Spleen (tissue), 7 donors: Measurements from ENCODE around the gene LSM3.
"Not testable (repeated sequence)": the region's sequence is repeated elsewhere in the genome, so short reads cannot be mapped to it uniquely, and the experiment has no call there.

Source experiments
- POLR2A ChIP-seq, 3 donors: fragments of 450-650 bp; IDR thresholded peaks; one replicate each; pipeline ENCODE4 v1.5.1; 2017; ENCODE audit warnings: antibody characterized with exemption in 3 of 3, mild to moderate bottlenecking in 1 of 3
- TF ChIP-seq, protein P1 (sequence below), 11 experiments: fragments of 200-600 bp in 7 of 11; fragments of 450-650 bp in 4 of 11; sonication (generic) in 4 of 11; IDR thresholded peaks in 8 of 11; conservative IDR thresholded peaks in 3 of 11; 1 replicate in 7 of 11; 2 replicates in 4 of 11; pipeline versions ENCODE4 v1.4.0 to v1.8.0; 2016 to 2021; ENCODE audit warnings: antibody characterized with exemption in 11 of 11, inconsistent platforms in 4 of 11, mild to moderate bottlenecking in 1 of 11
- donor health status: DM: no; HTN: no; CAD: no; lungs with moderate emphysema.
- donor health status: DM: no; HTN: no; CAD: no.
- donor health status: DM: no; HTN: no; CAD: no.

DNA sequence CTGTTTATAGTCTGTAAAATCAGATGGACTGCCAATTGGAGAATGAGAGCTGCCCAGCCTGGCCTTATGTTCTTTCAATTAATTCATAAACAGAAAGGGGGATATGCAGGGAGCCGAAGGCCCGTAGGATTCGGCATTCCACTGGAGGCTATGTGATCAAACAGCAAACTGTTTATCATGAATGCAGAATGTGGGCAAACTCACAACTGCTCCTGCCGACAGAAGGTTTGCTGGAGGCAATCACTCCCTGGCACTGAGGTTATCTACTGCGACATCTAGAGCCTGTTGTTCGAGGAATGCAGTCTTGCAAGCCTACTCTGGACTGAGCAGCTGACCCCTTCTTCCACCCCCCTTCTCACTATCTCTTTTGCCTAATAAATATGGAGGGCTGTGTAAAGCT lies 51.1 kb downstream of the LSM3 start:
- not testable (repeated sequence) for TF ChIP-seq POLR2A (IDR thresholded peaks at IDR 0.05)
- TF ChIP-seq, protein P1, sequence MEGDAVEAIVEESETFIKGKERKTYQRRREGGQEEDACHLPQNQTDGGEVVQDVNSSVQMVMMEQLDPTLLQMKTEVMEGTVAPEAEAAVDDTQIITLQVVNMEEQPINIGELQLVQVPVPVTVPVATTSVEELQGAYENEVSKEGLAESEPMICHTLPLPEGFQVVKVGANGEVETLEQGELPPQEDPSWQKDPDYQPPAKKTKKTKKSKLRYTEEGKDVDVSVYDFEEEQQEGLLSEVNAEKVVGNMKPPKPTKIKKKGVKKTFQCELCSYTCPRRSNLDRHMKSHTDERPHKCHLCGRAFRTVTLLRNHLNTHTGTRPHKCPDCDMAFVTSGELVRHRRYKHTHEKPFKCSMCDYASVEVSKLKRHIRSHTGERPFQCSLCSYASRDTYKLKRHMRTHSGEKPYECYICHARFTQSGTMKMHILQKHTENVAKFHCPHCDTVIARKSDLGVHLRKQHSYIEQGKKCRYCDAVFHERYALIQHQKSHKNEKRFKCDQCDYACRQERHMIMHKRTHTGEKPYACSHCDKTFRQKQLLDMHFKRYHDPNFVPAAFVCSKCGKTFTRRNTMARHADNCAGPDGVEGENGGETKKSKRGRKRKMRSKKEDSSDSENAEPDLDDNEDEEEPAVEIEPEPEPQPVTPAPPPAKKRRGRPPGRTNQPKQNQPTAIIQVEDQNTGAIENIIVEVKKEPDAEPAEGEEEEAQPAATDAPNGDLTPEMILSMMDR (IDR thresholded peaks at IDR 0.05 in 8 of 11, conservative IDR thresholded peaks at IDR 0.05 in 3 of 11): not testable (repeated sequence)
